ENCODE data around the gene PHOX2B.
A peak's percentile ranks its signal among the peaks of the same experiment; 100 is the strongest.

DNA sequence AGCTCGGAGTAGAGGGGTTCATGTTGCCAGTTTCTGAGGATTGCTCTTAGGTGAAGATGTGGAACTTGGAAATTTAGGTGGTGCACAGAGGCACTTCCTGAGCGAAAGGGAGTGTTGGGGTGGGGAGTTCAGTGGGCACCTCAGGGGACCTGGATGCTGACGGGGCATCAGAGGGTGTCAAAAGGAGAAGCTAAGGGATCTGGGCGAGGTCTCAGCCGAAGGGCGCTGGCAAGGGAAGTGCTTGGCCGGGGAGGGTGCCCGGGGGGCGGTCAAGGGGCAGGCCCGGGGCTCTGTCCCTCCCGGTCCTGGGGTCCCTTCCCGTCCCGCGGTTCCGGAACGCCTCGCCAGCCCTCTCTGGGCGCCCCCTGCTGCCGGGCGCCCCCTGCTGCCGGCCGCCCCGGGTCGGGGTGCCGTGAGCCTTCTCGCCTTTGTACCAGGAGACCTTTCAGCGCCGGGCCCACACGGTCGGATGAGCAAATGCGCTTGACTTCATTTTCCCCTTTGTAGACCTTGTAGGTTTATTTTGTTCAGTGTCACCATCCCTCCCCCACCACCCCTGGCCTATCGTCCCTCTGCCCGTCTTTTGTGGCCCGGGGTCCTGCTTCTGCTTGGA is 3.0 kb upstream of the PHOX2B start:
- TF ChIP-seq POLR2A (IDR thresholded peaks at IDR 0.05; ENCODE audit: low read depth, low read length): no peak
- peak; percentile 35 for TF ChIP-seq SMC3 (IDR thresholded peaks at IDR 0.05; ENCODE audit: low read depth, low read length)
- TF ChIP-seq, protein P1, sequence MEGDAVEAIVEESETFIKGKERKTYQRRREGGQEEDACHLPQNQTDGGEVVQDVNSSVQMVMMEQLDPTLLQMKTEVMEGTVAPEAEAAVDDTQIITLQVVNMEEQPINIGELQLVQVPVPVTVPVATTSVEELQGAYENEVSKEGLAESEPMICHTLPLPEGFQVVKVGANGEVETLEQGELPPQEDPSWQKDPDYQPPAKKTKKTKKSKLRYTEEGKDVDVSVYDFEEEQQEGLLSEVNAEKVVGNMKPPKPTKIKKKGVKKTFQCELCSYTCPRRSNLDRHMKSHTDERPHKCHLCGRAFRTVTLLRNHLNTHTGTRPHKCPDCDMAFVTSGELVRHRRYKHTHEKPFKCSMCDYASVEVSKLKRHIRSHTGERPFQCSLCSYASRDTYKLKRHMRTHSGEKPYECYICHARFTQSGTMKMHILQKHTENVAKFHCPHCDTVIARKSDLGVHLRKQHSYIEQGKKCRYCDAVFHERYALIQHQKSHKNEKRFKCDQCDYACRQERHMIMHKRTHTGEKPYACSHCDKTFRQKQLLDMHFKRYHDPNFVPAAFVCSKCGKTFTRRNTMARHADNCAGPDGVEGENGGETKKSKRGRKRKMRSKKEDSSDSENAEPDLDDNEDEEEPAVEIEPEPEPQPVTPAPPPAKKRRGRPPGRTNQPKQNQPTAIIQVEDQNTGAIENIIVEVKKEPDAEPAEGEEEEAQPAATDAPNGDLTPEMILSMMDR (conservative IDR thresholded peaks at IDR 0.05; ENCODE audit: low read depth, low read length): peak; percentile 37
- no peak for TF ChIP-seq MXI1 (IDR thresholded peaks at IDR 0.05; ENCODE audit: borderline replicate concordance, low read depth, low read length)
- TF ChIP-seq CEBPB (IDR thresholded peaks at IDR 0.05; ENCODE audit: low read depth, low read length): no peak
- no peak for TF ChIP-seq RCOR1 (IDR thresholded peaks at IDR 0.05; ENCODE audit: insufficient replicate concordance, low read length)
- TF ChIP-seq, protein P2, sequence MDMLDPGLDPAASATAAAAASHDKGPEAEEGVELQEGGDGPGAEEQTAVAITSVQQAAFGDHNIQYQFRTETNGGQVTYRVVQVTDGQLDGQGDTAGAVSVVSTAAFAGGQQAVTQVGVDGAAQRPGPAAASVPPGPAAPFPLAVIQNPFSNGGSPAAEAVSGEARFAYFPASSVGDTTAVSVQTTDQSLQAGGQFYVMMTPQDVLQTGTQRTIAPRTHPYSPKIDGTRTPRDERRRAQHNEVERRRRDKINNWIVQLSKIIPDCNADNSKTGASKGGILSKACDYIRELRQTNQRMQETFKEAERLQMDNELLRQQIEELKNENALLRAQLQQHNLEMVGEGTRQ (IDR thresholded peaks at IDR 0.05; ENCODE audit: low read depth, low read length): no peak
- TF ChIP-seq RAD21 (IDR thresholded peaks at IDR 0.05; ENCODE audit: low read length): peak; percentile 27; the same call in 1 of the 2 replicates
- TF ChIP-seq RFX5 (IDR thresholded peaks at IDR 0.05; ENCODE audit: low read depth, low read length): no peak

Measured in IMR-90 (cell line).